ENCODE data around the gene SDCBP2. TPM values are rescaled to one million over a fixed set of nuclear protein-coding genes. Genes with fewer than 3 reads are reported as not detected.

Gene SDCBP2
- total and polyA plus RNA-seq, 10 of the 15 experiments (the other 5 are each of a cell fraction or from before 2014, with no cell fraction given): 0.16 to 2.4 (median 1.1) TPM; not detected in 1

GRCh38 chr20:1353956-1354355, 25.0 kb upstream of the SDCBP2 start:
- Histone ChIP-seq H3K36me3 (ENCODE audit: control insufficient read depth in 2 of 2, insufficient read depth in 2 of 2, low read length in 1 of 2) (peaks cover 7 to 21% of the 10 kb centered on the region in 2 experiments), H3K4me1 (ENCODE audit: control insufficient read depth, insufficient read depth, low read length) (peaks cover 11% of the 10 kb centered on the region), H3K27me3 (replicated peaks in 1 of 2; ENCODE audit: control insufficient read depth in 2 of 2, insufficient read depth in 2 of 2, low read length in 1 of 2) (no peaks in the 10 kb centered on the region), H2AFZ (ENCODE audit: control insufficient read depth, low read depth, low read length) (no peak overlapping the region), H4K20me1 (ENCODE audit: control insufficient read depth, insufficient read depth) (no peaks in the 10 kb centered on the region), H3K9me3 (replicated peaks; ENCODE audit: control insufficient read depth, insufficient read depth, low read length) (peaks cover 5% of the 10 kb centered on the region; the same call in 1 of the 3 replicates), H3K27ac (ENCODE audit: control insufficient read depth, insufficient read depth) (no peak overlapping the region), H3K79me2 (ENCODE audit: control insufficient read depth, insufficient read depth, low read length) (peaks cover 4% of the 10 kb centered on the region), H3K9ac (ENCODE audit: control insufficient read depth, insufficient read depth, low read length) (no peak overlapping the region), H3K4me3 (no peak overlapping the region), H3K4me2 (ENCODE audit: control insufficient read depth, insufficient read depth) (no peak overlapping the region)
- intact Hi-C loops (cut with micrococcal nuclease; ENCODE audit: unreplicated experiment): no loop called here
- FAIRE-seq: no peak
- ChIA-PET RAD21 (ENCODE audit: unreplicated experiment) (no interaction called here), CTCF (interaction anchor here (1.2 to 1.5 kb wide), 2 partner anchors 8 to 9 kb away, joined by 3 read pairs; no protein-coding TSS in a partner anchor), SMC1A (ENCODE audit: uncharacterized antibody, unreplicated experiment) (no interaction called here), POLR2A (no interaction called here)
- BruUV-seq (replicated peaks): no TSS peak
- no peak for ATAC-seq
- in situ Hi-C loops (cut with MboI): no loop called here
- DNase-seq (ENCODE audit: low read depth, low spot score): no peak
- TF ChIP-seq RAD21 (IDR thresholded peaks at IDR 0.05; ENCODE audit: insufficient read depth, low read depth, low read length) (no peak), USF2 (IDR thresholded peaks at IDR 0.05; ENCODE audit: borderline replicate concordance, low read depth, low read length) (no peak), SIN3A (IDR thresholded peaks at IDR 0.05; ENCODE audit: low read depth, low read length) (no peak), FOXM1 (IDR thresholded peaks at IDR 0.05; ENCODE audit: low read depth, low read length) (no peak), TARDBP (IDR thresholded peaks at IDR 0.05; ENCODE audit: borderline replicate concordance) (no peak), CTCF (IDR thresholded peaks at IDR 0.05 in 2 of 3, conservative IDR thresholded peaks at IDR 0.05 in 1 of 3; ENCODE audit: control insufficient read depth in 2 of 3, extremely low read depth in 1 of 3, insufficient read depth in 1 of 3, low read depth in 3 of 3, low read length in 3 of 3) (no peak), BCL3 (IDR thresholded peaks at IDR 0.05; ENCODE audit: borderline replicate concordance, insufficient read depth, low read depth, low read length, poor library complexity, severe bottlenecking) (no peak), POLR2AphosphoS5 (IDR thresholded peaks at IDR 0.05; ENCODE audit: low read length) (no peak), JUND (IDR thresholded peaks at IDR 0.05; ENCODE audit: low read depth, low read length) (no peak), CEBPB (IDR thresholded peaks at IDR 0.05; ENCODE audit: borderline replicate concordance in 1 of 2, low read depth in 2 of 2, low read length in 2 of 2) (no peak), RAD51 (IDR thresholded peaks at IDR 0.05) (no peak), E2F4 (IDR thresholded peaks at IDR 0.05; ENCODE audit: low read depth, low read length) (no peak), HDAC2 (IDR thresholded peaks at IDR 0.05) (no peak), ZBTB40 (IDR thresholded peaks at IDR 0.05; ENCODE audit: borderline replicate concordance) (no peak), EGR1 (IDR thresholded peaks at IDR 0.05; ENCODE audit: borderline replicate concordance in 1 of 2, low read depth in 2 of 2, low read length in 2 of 2) (no peak), CHD4 (IDR thresholded peaks at IDR 0.05) (no peak)

Data from GM12878 (cell line).